Measurements from ENCODE around the gene MRPS6.

DNA sequence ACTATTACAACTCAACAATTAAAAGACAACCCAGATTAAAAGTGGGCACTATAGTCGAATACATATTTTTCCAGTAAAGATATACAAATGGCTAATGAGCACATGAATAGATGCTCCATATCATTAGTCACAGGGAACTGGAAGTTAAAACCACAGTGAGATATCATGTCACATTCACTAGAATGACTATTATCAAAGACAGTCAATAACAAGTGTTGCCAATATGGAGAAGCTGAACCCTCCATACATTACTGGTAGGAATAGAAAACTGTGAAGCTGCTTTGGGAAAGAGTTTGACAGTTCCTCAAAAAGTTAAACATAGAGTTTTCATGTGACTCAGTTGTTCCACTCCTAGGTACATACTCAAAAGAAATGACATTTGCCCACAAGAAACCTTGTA, 30.6 kb upstream of the MRPS6 start:
- TF ChIP-seq, protein P1, sequence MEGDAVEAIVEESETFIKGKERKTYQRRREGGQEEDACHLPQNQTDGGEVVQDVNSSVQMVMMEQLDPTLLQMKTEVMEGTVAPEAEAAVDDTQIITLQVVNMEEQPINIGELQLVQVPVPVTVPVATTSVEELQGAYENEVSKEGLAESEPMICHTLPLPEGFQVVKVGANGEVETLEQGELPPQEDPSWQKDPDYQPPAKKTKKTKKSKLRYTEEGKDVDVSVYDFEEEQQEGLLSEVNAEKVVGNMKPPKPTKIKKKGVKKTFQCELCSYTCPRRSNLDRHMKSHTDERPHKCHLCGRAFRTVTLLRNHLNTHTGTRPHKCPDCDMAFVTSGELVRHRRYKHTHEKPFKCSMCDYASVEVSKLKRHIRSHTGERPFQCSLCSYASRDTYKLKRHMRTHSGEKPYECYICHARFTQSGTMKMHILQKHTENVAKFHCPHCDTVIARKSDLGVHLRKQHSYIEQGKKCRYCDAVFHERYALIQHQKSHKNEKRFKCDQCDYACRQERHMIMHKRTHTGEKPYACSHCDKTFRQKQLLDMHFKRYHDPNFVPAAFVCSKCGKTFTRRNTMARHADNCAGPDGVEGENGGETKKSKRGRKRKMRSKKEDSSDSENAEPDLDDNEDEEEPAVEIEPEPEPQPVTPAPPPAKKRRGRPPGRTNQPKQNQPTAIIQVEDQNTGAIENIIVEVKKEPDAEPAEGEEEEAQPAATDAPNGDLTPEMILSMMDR (IDR thresholded peaks at IDR 0.05), result no peak
- no peak for TF ChIP-seq ZFX (IDR thresholded peaks at IDR 0.05; ENCODE audit: borderline replicate concordance)

Data from 22Rv1 (cell line).